ENCODE results near the gene CFAP77. TPM values are rescaled to one million over a fixed set of nuclear protein-coding genes. Genes with fewer than 3 reads are reported as not detected.

CFAP77 gene
- total RNA-seq, 2 experiments from 2014 or later: not detected

DNA sequence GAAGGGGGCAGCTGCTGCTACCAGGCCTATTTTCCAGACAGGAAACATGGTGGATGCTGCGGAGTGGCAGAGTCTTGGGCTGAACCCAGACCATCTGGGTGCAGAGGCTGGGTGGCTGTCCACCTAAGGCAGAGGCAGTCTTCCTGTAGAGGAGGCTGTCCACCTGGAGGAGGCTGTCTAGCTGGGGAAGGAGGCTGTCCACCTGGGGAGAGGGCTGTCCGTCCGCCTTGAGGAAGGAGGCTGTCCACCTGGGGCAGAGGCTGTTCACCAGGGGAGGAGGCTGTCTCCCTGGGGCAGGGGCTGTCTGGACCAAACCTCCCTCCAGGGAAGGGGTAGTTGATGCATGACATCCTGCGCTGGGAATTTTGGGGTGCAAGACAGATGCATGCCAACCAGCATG lies 133.2 kb downstream of the CFAP77 start:
- H3K36me3 Mint-ChIP-seq (ENCODE audit: low read depth): no peaks in the 10 kb centered on the region

DNA sequence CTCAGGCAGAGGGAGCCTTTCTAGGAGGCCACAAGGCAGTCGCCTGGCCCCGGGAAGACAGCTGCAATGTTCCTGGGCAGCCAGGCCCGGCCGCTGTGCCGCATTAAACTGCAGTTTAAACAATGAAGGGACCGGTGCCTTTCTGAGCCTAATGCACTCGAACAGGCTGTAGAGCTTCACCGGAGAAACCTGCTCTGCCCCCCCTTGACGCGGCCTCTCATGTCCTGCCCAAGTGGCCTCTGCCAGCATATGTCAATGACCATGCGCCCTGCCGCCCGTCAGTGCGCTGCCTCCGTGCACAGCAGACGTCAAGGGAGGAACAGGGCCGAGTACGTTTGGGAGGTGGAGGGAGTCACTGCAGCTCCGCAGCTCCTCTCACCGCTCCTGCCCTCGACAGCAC lies 133.9 kb downstream of the CFAP77 start:
- no peak for DNase-seq
- no peaks in the 10 kb centered on the region for H3K36me3 Mint-ChIP-seq (ENCODE audit: low read depth)
- peaks cover 13% of the 10 kb centered on the region for H3K27me3 Mint-ChIP-seq
- H3K4me3 Mint-ChIP-seq: no peak overlapping the region
- no peak overlapping the region for H3K27ac Mint-ChIP-seq
- POLR2A ChIA-PET: no interaction called here
- no peaks in the 10 kb centered on the region for H3K9me3 Mint-ChIP-seq
- CTCF ChIA-PET: interaction anchor here (0.5 to 0.6 kb wide), 2 partner anchors 403 to 758 kb away, joined by 3 read pairs; no protein-coding TSS in a partner anchor
- H3K4me1 Mint-ChIP-seq: no peaks in the 10 kb centered on the region

More for the DNA sequence above, 133.2 kb downstream of the CFAP77 start:
- Mint-ChIP-seq H3K27me3 (peaks cover 13% of the 10 kb centered on the region), H3K9me3 (no peaks in the 10 kb centered on the region), H3K27ac (no peak overlapping the region), H3K4me1 (no peaks in the 10 kb centered on the region), H3K4me3 (no peak overlapping the region)
- ChIA-PET CTCF (interaction anchor here (0.5 kb wide), 1 partner anchor 404 kb away, joined by 3 read pairs; no protein-coding TSS in a partner anchor), POLR2A (no interaction called here)
- DNase-seq: no peak

DNA sequence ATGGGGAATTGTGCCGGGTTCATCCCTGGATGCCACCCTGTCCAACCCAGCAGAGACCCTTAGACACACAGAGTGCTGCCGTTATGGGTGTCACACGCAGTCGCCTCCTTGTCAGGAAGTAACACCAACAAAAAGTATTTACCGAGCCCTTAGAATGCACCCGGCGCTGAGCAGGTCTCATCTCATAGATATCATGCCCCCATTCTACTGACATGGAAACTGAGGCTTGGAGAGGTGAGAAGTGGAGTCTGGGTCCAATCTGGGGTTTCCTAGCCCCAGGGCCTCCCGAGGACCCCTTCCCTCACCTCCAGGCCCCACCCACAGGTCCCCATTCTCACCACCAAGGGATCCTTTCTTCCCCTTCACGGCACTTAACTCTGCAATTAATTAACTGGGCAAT lies 135.6 kb downstream of the CFAP77 start:
- Mint-ChIP-seq H3K9me3 (no peaks in the 10 kb centered on the region), H3K4me1 (no peaks in the 10 kb centered on the region), H3K27me3 (peaks cover 13% of the 10 kb centered on the region), H3K4me3 (no peak overlapping the region), H3K27ac (no peak overlapping the region), H3K36me3 (ENCODE audit: low read depth) (no peaks in the 10 kb centered on the region)
- ChIA-PET CTCF (no interaction called here), POLR2A (no interaction called here)
- DNase-seq: no peak

DNA sequence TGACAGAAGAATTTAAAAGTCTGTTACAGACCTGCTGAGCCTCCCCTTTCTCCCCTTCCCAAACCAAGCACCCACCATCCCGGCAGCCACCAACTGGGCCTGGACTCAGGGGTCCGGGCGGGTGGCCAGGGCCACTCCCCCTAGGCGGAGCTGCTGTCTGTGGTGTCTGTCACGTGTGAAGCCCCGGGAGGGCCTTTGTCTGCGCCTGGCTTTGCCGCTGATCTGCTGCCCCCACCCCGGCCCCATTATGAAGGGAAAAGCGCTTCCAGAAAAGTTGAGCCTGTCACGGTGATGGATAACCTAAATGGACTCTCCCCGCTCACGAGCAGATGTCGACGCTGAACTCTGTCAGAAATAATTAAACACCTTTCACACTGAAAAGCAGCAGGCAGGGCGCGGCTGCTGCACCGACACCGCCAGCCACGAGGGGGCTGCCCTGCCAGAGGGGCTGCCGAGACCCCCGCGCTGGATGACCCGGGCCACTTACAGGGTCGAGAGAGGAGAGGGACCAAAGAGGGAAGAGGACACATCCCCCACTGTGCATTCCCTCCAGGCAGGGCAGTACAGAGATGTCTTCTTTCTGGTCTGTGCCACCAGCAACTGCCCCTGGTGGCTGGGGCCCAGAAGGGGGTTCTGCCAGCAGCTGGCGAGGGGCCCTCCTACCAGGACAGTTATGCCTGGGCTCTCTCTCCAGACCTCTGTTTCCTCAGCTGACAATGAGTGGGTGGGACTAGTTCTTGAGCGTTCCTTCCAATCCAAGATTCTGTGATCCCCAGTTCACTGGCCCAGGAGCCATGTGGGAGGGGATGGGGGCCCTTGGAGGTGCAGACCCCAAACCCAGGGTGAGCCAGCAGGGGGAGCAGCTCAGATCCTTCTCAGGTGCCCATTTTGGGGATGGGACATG lies 136.4 kb downstream of the CFAP77 start:
- Mint-ChIP-seq H3K9me3 (no peaks in the 10 kb centered on the region), H3K4me3 (no peak overlapping the region), H3K27ac (no peak overlapping the region), H3K27me3 (peaks cover 13% of the 10 kb centered on the region), H3K36me3 (ENCODE audit: low read depth) (no peaks in the 10 kb centered on the region), H3K4me1 (no peaks in the 10 kb centered on the region)
- ChIA-PET CTCF (no interaction called here), POLR2A (no interaction called here)
- no peak for DNase-seq

DNA sequence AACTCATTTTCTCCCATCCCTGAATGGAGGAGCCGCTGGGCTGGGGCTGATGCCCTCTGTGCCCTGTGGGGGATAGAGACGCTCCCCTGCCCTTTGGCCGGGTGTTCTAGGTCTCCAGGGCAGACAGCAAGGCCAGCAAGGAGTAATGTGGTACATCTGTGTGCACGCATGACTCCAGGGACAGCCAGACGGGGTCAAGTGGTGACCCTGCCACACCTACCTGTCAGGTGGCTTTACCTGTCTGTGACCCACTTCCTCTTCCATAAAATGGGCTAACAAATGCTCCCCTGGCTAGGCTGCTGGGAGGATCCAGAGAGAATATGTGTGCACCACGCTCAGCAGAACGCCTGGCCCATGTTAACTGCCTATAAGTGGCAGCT lies 137.0 kb downstream of the CFAP77 start:
- CTCF ChIA-PET: interaction anchor here (0.5 kb wide), 1 partner anchor 91 kb away, joined by 3 read pairs; no protein-coding TSS in a partner anchor
- H3K9me3 Mint-ChIP-seq: no peaks in the 10 kb centered on the region
- peaks cover 13% of the 10 kb centered on the region for H3K27me3 Mint-ChIP-seq
- no peak overlapping the region for H3K27ac Mint-ChIP-seq
- POLR2A ChIA-PET: no interaction called here
- no peaks in the 10 kb centered on the region for H3K4me1 Mint-ChIP-seq
- DNase-seq: no peak
- H3K4me3 Mint-ChIP-seq: no peak overlapping the region
- no peaks in the 10 kb centered on the region for H3K36me3 Mint-ChIP-seq (ENCODE audit: low read depth)

DNA sequence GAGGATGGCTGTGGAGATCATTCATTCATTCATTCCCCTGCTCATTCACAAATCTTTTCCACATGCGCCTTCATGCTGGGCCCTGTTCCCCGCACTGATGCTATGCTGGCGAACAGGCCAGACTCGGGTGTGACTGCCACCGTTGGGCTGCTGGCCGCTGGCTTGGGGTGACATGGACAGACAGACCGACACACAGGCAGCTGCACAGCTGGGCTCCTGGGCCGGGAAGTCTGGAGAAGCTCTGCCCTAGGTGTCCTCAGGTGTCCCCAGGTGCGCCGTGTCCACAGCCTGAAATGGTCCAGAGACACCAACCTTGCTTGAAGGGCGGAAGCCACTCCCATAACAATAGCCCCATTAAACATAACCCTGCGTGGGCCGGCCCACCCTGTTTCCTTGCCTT lies 137.4 kb downstream of the CFAP77 start:
- Mint-ChIP-seq H3K27ac (no peak overlapping the region), H3K36me3 (ENCODE audit: low read depth) (no peaks in the 10 kb centered on the region), H3K27me3 (peaks cover 13% of the 10 kb centered on the region), H3K4me3 (no peak overlapping the region), H3K4me1 (no peaks in the 10 kb centered on the region), H3K9me3 (no peaks in the 10 kb centered on the region)
- CTCF ChIA-PET: interaction anchor here (0.5 kb wide), 1 partner anchor 92 kb away, joined by 3 read pairs; no protein-coding TSS in a partner anchor
- POLR2A ChIA-PET: no interaction called here
- no peak for DNase-seq

DNA sequence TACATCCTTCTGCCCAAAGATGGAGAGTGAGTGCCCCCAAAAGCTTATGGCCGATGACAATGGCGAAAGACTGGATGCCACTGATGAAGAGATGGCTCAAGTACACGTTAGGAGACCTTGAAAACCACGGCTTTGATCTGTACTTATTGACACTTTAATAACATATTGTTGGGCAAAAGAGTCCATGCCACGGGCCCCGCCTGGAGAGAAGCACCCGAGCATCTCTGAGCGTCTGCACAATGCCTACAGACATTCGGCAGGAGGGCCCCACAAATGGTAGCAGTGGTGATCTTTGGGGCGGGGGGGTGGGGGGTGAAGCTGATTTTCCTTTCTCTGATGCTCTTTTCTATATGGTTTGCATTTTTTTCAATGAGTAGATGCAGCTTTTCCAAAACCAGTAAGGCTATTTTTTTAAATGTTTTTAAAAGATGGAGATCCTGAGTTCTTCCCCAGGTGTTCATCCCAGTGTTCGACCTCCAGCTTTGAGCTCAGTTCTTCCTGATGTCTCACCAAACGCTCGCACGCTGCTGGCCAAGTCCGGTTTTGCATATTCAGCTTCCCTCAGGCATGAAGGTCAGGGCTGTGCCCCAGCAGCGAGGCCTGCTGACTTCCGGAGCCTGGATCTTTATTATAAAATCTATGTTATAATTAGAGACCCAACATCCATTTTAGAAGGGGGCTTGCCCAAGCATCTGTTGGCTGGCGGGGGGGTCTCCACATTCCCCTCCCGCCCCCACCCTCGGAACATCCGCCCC lies 138.1 kb downstream of the CFAP77 start:
- Mint-ChIP-seq H3K36me3 (ENCODE audit: low read depth) (no peaks in the 10 kb centered on the region), H3K27ac (no peak overlapping the region), H3K27me3 (peaks cover 13% of the 10 kb centered on the region), H3K4me3 (no peak overlapping the region), H3K9me3 (no peaks in the 10 kb centered on the region), H3K4me1 (no peaks in the 10 kb centered on the region)
- DNase-seq: no peak
- ChIA-PET CTCF (no interaction called here), POLR2A (no interaction called here)

DNA sequence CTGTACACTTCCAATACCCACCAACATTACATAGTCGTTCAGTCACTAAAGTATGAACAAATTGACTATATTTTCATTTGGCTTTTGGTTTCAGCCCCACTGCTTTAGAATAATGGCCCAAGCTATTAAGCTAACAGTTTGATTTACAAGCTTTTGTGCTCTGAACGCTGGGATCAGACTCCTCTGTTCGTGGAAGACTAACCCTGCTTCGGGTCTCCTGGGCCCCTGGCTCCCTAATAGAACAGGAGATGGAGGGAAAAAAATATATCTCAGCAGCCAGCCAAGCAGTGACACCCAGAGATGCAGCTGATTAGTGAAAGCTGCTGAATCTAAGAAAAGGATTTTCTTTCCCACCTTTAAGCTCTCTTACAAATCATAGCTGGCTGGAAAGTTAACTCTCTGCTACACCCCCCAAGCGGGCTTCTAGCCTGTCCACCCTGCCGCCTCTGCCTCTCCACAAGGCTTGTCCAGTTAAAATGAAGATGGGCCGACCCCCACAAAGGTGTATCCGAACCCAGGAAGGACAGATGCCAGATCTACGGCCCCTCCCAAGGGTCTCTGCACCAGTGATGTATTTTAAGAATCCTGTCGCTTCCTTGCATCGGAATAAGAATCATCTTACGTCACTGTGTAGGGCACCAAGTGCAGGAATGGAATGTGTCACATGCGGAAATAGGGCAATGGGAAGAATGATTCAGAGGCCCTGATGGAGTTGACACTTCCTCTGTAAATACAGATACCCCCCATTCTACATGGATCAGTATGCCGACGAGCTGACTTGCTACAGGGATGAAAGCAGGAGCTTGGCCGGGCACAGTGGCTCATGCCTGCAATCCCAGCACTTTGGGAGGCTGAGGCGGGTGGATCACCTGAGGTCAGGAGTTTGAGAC lies 139.0 kb downstream of the CFAP77 start:
- ChIA-PET CTCF (no interaction called here), POLR2A (no interaction called here)
- Mint-ChIP-seq H3K36me3 (ENCODE audit: low read depth) (no peaks in the 10 kb centered on the region), H3K4me3 (no peak overlapping the region), H3K27ac (no peak overlapping the region), H3K9me3 (no peaks in the 10 kb centered on the region), H3K27me3 (peaks cover 10% of the 10 kb centered on the region), H3K4me1 (no peaks in the 10 kb centered on the region)
- no peak for DNase-seq

DNA sequence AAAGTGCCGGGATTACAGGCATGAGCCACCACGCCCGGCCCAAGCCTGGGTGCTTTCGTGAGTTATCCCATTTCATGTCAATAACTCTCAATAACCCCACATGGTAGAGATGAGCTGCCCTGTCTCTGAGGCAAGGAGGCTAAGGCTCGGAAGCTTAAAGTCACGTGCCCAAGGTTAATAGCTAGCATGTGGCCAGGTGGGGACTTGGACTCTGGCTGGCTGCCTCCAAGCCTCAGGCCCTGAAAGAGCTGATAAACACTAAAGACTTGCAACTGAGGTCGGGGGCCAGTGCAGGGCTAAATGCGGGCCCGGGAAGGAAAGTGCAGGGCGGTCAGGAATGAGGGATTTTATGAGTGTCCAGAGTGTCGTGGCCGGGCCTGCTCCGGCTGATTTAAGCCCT lies 141.5 kb downstream of the CFAP77 start:
- CTCF ChIA-PET: interaction anchor here (0.5 kb wide), 1 partner anchor 261 kb away, joined by 3 read pairs; no protein-coding TSS in a partner anchor
- Mint-ChIP-seq H3K27me3 (peaks cover 11% of the 10 kb centered on the region), H3K9me3 (no peaks in the 10 kb centered on the region), H3K4me3 (no peak overlapping the region), H3K4me1 (no peaks in the 10 kb centered on the region), H3K27ac (no peak overlapping the region), H3K36me3 (ENCODE audit: low read depth) (no peaks in the 10 kb centered on the region)
- DNase-seq: no peak
- POLR2A ChIA-PET: no interaction called here

DNA sequence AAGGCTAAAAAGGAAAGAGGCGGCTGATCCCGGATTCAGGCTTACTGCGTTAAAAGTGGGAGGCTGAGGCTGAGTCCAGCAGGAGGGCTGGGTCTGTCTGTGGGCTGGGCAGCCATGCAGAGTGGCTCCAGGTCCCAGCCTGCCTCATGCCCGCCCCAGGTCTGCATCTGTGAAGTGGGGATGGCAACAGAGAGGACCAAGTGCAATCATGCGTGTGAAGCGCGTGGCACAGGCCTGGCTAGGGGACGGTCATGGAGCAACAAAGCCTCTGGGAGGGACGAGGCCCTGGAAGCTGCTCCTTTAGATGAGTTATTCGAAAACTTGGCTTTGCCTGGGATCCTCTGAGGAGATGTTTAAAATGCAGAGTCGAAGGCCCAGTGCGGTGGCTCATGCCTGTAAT lies 142.0 kb downstream of the CFAP77 start:
- CTCF ChIA-PET: interaction anchor here (0.5 kb wide), 1 partner anchor 261 kb away, joined by 3 read pairs; no protein-coding TSS in a partner anchor
- no peak for DNase-seq
- Mint-ChIP-seq H3K36me3 (ENCODE audit: low read depth) (no peaks in the 10 kb centered on the region), H3K9me3 (no peaks in the 10 kb centered on the region), H3K27me3 (peaks cover 11% of the 10 kb centered on the region), H3K27ac (no peak overlapping the region), H3K4me1 (no peaks in the 10 kb centered on the region), H3K4me3 (no peak overlapping the region)
- POLR2A ChIA-PET: no interaction called here

DNA sequence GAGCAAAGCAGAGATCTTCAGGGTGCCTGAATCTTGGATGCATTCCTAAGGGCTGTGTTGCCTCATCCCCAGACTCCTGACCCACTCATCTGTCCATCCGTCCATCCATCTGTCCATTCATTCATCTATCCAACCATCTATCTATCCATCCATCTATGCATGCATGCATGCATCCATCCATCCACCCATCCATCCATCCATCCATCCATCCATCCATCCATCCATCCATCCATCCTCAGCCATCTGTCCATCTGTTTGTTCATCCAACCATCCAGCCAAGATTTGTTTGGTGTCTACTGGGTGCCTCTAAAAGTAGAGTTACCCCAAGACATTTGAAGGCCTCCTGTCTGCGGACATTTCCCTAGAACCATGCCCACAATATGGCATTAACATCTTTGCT lies 144.7 kb downstream of the CFAP77 start:
- no peak for DNase-seq
- Mint-ChIP-seq H3K9me3 (peaks cover 4% of the 10 kb centered on the region), H3K4me1 (no peaks in the 10 kb centered on the region), H3K4me3 (no peak overlapping the region), H3K27me3 (peaks cover 18% of the 10 kb centered on the region), H3K27ac (no peak overlapping the region), H3K36me3 (ENCODE audit: low read depth) (no peaks in the 10 kb centered on the region)
- POLR2A ChIA-PET: no interaction called here
- CTCF ChIA-PET: no interaction called here

DNA sequence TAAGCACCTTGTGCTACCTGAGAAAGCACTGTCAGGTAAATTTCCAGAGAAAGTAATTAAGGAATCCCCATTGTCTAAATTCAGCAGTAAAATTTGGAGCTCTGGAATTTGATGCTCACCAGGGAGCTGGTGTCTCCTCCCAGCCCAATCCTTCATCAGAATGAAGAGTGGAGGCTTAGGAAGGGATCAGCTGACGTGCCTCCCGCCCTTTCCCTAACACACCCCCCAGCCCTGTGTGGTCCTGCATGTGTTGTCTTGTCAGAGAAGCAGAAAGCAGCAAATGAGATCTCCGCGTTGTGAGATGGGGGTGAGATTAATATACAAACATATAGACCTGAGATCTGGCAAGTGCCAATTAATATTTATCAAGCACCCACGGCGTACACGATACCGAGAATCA lies 145.5 kb downstream of the CFAP77 start:
- Mint-ChIP-seq H3K27me3 (peaks cover 22% of the 10 kb centered on the region), H3K4me1 (no peaks in the 10 kb centered on the region), H3K27ac (no peak overlapping the region), H3K36me3 (ENCODE audit: low read depth) (no peaks in the 10 kb centered on the region), H3K4me3 (no peak overlapping the region), H3K9me3 (peaks cover 4% of the 10 kb centered on the region)
- no peak for DNase-seq
- CTCF ChIA-PET: no interaction called here
- POLR2A ChIA-PET: interaction anchor here (0.6 kb wide), 1 partner anchor 366 kb away, joined by 3 read pairs; no protein-coding TSS in a partner anchor
